Mesothelial cell of epicardium (in vitro differentiated cells): ENCODE measurements around the gene ARL15. TPM values are rescaled to one million over a fixed set of nuclear protein-coding genes. Genes with fewer than 3 reads are reported as not detected.
A peak's percentile ranks its signal among the peaks of the same experiment; 100 is the strongest.

Experiments
- DNase-seq, 2 experiments: peaks; one replicate each; pipeline ENCODE4 v3.0.0; 2021; ENCODE audit warnings: low spot score in 2 of 2; ENCODE audit not compliant: unreplicated experiment in 2 of 2
- H3K27ac Mint-ChIP-seq: 2 replicates; pipeline ENCODE4 v1.8.0; 2021; ENCODE audit warnings: mixed read lengths
- H3K27me3 Mint-ChIP-seq: 2 replicates; pipeline ENCODE4 v1.8.0; 2021; ENCODE audit warnings: low read depth, mixed read lengths
- H3K36me3 Mint-ChIP-seq: 2 replicates; pipeline ENCODE4 v1.8.0; 2021; ENCODE audit warnings: mixed read lengths
- H3K4me1 Mint-ChIP-seq: 2 replicates; pipeline ENCODE4 v1.8.0; 2021; ENCODE audit warnings: mixed read lengths
- H3K4me3 Mint-ChIP-seq: 2 replicates; pipeline ENCODE4 v1.8.0; 2021; ENCODE audit warnings: mild to moderate bottlenecking, moderate library complexity, mixed read lengths
- H3K9me3 Mint-ChIP-seq: 2 replicates; pipeline ENCODE4 v1.8.0; 2021; ENCODE audit warnings: mixed read lengths
- CTCF ChIP-seq: fragments of 200-600 bp; sonication (generic); IDR thresholded peaks from one replicate; pipeline ENCODE4 v1.5.0; 2021; ENCODE audit warnings: antibody characterized with exemption; ENCODE audit not compliant: unreplicated experiment
- total RNA-seq: library from RNA; stranded (reverse); gene quantifications from 3 replicates; pipeline ENCODE4 v1.2.1, GENCODE V29; 2021

The ARL15 gene
- total RNA-seq, 1 donor from 2014 or later = 24.8 TPM

DNA sequence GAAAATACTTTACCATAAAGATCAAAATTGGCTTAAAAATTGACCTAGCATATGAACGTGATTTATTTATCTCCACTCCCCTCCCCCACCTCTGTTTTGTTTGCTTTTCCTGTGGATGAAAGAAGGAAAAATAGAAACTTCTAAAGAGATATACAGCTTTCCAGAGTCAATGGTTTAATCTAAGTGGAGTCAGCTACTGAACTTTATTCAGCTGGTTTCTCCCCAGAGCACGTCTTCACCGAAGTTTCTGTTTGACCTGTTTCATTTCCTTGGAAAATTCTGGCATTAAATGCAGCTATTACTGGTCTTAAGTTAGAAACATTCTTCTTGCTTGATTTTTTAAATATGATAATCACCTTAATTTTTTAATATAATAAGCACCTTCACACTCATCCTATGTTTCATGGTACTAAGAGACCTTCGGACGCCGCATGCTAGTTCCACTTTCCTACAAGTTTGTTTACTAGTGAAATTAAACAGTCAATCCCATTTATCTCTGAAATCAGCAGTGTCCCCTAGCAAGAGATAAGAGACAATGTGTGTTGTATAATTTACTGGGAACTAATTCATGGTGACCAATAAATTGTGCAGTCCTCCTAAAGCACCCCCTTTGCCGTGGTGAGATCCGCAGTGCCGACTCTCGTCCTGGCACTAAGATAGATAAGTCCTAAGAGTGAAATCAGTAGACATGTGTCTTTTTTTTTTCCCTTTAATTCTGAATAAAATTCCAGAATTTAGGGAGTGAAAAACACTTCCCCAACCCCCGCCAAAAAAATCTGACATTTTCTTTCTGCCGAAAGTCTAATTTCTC lies 89.9 kb downstream of the ARL15 start:
- DNase-seq = no peak
- Mint-ChIP-seq H3K9me3 (peaks cover 17% of the 10 kb centered on the region), H3K4me1 (peaks cover 22% of the 10 kb centered on the region), H3K36me3 (no peaks in the 10 kb centered on the region), H3K27ac (no peak overlapping the region), H3K4me3 (no peak overlapping the region), H3K27me3 (no peaks in the 10 kb centered on the region)
- no peak for TF ChIP-seq CTCF

DNA sequence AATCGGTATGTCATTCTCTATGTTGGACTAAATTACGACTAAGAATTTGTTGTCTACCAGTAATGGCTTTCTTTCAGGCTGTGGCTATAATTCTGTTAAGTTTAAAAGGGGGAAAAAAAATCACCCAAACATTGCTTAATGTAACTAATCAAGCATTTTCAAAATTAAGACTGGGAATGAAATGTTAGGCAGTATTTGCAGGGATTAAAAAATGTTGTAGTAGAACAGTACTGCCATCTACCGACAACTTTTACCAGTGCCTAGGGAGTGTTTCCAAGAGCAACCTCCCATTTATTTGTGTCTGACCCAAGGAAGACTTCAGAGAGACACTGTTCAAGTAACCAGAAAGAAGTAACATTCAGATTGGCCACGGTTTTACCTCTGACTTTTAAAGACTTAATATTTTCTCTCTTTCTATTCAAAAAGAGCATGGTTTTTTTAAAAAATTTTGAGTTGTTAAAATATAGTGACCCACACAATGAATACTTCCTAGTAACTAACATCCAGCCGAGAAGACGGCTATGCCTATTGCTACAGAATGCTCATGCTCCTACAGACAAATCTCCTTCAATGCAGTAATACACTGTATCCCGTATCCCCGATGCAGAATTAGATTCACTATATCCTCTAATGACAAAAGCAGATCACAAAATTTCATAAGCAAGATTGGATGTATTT lies 92.4 kb downstream of the ARL15 start:
- H3K36me3 Mint-ChIP-seq = no peaks in the 10 kb centered on the region
- DNase-seq = no peak
- H3K27me3 Mint-ChIP-seq = no peaks in the 10 kb centered on the region
- peak; percentile 69 for TF ChIP-seq CTCF
- H3K4me1 Mint-ChIP-seq = peaks cover 44% of the 10 kb centered on the region
- no peak overlapping the region for H3K4me3 Mint-ChIP-seq
- no peaks in the 10 kb centered on the region for H3K9me3 Mint-ChIP-seq
- no peak overlapping the region for H3K27ac Mint-ChIP-seq

GRCh38 chr5:54215233-54215736 lies 95.1 kb downstream of the ARL15 start:
- H3K27me3 Mint-ChIP-seq = no peaks in the 10 kb centered on the region
- DNase-seq = no peak
- H3K4me3 Mint-ChIP-seq = no peak overlapping the region
- no peak for TF ChIP-seq CTCF
- H3K9me3 Mint-ChIP-seq = no peaks in the 10 kb centered on the region
- H3K27ac Mint-ChIP-seq = no peak overlapping the region
- H3K4me1 Mint-ChIP-seq = peaks cover 46% of the 10 kb centered on the region
- no peaks in the 10 kb centered on the region for H3K36me3 Mint-ChIP-seq

- no peak overlapping the region for H3K27ac Mint-ChIP-seq
- no peak for TF ChIP-seq CTCF
These were observed 95.7 kb downstream of the ARL15 start for GRCh38 chr5:54214722-54215121.

GRCh38 chr5:54212331-54212730 lies 98.0 kb downstream of the ARL15 start:
- Mint-ChIP-seq H3K27ac (no peak overlapping the region), H3K4me3 (no peak overlapping the region), H3K27me3 (no peaks in the 10 kb centered on the region), H3K9me3 (no peaks in the 10 kb centered on the region), H3K4me1 (peaks cover 49% of the 10 kb centered on the region), H3K36me3 (no peaks in the 10 kb centered on the region)
- no peak for TF ChIP-seq CTCF
- no peak for DNase-seq

More at GRCh38 chr5:54214722-54215121, 95.7 kb downstream of the ARL15 start:
- DNase-seq = no peak
- H3K36me3 Mint-ChIP-seq = no peaks in the 10 kb centered on the region
- H3K4me3 Mint-ChIP-seq = no peak overlapping the region
- no peaks in the 10 kb centered on the region for H3K9me3 Mint-ChIP-seq
- H3K27me3 Mint-ChIP-seq = no peaks in the 10 kb centered on the region
- peaks cover 46% of the 10 kb centered on the region for H3K4me1 Mint-ChIP-seq
